GM12872 (cell line): ENCODE results near the gene HYAL2.

Source experiments
- TF ChIP-seq, protein P1 (sequence below): IDR thresholded peaks from 3 replicates; pipeline ENCODE4 v1.5.1; 2011; ENCODE audit warnings: low read depth, mild to moderate bottlenecking, low read length, moderate library complexity; ENCODE audit not compliant: insufficient read depth

HYAL2 gene

DNA sequence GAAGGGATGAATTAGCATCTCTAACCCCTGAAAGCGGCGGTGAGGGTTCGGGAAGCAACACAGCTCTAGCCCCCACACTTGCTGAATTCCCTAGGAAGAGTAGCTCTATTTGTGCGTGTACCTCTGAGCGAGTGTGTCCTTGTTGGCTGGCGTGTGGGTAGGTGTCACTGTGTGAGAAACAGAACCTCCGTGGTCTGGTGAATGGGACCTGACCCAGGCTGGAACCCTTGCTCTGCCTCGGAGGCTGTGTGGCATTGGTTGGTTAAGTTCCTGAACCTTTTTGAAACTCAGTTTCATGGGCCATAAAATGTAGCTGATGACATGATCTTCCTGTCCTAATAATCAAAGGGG lies 37.2 kb upstream of the HYAL2 start:
- TF ChIP-seq, protein P1, sequence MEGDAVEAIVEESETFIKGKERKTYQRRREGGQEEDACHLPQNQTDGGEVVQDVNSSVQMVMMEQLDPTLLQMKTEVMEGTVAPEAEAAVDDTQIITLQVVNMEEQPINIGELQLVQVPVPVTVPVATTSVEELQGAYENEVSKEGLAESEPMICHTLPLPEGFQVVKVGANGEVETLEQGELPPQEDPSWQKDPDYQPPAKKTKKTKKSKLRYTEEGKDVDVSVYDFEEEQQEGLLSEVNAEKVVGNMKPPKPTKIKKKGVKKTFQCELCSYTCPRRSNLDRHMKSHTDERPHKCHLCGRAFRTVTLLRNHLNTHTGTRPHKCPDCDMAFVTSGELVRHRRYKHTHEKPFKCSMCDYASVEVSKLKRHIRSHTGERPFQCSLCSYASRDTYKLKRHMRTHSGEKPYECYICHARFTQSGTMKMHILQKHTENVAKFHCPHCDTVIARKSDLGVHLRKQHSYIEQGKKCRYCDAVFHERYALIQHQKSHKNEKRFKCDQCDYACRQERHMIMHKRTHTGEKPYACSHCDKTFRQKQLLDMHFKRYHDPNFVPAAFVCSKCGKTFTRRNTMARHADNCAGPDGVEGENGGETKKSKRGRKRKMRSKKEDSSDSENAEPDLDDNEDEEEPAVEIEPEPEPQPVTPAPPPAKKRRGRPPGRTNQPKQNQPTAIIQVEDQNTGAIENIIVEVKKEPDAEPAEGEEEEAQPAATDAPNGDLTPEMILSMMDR = no peak

DNA sequence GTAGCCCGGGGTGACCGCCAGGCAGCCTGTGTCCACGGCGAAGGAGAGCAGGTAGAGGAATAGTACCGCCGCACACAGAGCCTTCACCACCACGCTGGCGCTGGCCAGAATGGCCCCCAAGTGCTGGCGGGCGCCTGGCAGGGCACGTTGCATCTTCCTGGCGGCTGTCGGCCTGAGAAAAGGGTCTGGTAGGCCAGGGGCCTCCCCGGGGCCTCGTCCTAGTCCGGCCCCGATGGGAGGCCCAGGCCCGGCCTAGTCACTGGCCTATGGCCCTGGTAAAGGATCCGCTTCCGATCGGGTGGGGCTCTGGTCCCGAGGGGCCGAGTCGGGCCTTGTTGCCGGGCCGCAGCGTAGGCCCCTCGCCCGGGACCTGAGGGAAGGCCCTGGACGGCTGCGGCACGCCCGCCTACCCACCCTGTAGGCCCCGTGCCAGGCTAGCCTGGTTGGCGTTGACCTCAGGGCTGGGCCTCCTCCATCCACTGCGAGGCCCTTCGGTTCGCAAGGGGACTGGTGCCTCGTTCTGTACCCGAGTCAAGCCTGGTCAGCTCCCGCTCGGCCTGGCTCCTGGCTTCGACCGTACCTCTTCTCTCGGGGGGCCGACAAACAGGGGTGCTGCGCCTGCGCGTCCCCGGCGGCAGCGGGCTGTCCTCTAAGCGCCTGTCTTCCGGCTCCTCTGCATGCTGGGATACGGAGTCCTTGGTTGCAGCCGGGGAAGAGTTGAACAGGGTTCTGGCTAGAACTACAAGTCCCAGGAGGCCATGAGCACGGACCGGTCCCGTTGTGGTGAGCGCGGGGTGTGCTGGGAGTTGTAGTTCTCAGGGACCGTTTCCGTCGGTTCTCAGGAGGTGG lies 36.6 kb upstream of the HYAL2 start, which contains the start of gene TMEM115:
Gene TMEM115, minus strand, starts transcription at position 611 of the 849 bp plus-strand sequence. Its CDS starts 458 bp downstream, at position 153.
- TF ChIP-seq, protein P1 = no peak

DNA sequence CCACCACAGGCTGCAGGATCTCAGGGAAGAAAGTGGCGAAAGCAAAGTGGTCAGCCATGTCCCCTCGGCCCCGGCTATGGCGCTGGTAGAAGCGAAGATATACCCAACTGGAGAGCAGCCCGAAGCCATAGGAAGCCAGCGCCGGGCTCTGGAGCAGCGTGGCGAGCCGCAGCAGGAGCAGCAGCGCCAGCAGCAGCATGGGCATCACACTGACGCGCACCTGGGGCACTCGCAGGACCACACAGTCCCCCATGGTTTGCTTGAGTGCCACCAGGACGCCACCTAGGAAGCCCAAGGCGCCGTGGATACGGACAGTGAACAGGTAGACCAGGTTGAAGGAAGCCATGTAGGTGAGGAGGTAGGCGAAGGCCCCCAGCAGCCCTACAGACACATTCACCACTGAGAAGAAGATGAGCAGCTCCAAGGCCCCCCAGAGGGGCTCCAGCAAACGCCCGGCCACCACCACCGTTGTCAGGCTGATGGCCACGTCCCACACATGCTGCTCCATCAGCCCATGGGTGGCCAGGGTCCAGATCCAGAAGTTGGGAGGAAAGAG lies 35.9 kb upstream of the HYAL2 start:
- TF ChIP-seq, protein P1 = no peak

DNA sequence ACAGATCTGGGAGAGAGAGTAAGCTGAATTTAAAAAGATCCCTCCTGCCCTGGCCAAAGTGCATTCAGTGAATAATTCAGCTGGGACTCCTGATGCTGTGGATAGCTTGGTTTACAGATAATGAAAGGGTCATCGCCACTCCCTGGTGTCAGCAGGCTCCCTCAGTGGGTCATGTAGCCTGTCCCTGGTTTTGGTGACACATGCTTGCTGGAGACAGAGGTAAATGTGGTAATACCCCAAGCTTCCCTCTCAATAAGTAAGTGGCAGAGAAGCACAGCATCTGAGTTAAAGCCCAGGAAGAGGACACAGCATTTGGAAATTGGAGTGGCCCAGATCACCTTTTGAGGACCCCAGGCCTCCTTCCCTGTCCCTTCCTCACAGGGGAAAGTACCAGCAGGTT lies 34.9 kb upstream of the HYAL2 start:
- TF ChIP-seq, protein P1 = no peak

DNA sequence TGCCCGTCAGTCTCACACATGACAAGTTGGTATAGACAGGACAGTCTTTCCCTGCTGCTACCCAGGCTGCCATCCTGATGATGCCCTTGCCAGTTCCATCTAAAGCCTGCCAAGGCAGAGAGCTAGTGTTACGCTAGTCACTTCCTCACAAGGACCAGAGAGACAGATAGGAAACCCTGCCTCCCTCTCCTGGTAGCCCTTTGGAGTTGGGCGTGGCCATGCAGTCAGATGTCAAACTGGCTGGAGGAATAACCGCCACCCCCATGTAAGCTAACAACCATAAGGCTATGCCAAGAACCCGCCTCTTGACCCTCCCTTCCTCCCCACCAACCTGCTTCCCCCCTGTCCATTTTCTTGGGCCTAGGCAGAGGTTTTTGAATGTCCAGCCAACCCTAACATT lies 34.0 kb upstream of the HYAL2 start:
- TF ChIP-seq, protein P1 = no peak

DNA sequence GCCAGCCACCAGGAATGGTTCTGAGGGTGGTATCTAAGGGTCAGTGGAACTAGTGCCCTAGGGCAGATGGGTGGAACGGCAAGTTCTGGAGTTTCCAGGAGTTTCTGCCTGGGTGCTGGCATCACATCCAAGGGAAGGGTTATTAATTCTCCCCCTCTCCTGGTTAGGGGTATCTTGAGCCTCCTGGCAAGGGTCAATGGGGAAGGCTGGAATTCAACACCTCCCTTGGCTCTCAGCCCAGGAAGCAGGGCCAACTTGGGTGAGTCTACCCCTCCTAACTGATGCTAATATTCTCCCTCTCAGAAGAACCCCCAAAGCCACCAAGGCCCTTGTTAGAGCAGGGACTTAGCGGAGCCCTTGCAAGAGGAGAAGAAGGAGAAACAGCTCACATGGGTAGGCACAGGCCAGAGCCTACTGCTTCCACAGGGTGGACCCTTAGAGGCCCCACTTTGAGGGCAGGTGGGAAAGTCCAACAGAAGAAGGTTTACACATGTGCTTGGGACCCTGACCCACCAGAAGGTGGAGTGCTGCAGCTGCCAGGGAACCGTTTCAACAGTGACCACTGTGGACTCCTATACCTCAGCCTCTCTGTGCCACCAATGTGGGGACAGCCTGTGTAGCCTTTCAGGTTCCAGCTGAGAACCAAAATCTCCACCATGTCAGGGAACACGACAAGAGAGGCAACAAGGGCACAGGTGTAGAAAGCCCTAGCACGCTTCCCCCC lies 33.4 kb upstream of the HYAL2 start:
- TF ChIP-seq, protein P1 = no peak

DNA sequence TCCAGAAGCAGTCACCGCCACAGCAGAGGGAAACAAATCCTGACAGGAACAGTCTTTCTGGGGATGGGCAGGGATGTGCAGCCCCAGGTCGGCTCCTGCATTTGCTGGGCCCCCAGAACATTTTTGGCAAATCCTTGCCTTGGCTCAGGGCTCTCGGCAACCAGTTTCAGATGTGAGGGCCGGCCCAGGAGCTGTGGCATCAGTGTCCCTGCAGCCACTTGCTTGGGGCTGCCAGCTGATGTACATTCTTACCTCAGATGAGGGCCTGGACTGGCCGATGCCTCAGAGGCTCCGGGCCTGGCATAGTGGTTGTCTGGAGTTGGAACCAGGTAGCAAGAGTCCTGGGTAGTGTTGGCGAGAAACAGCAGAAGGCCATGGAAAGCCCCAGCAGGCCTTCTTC lies 32.3 kb upstream of the HYAL2 start:
- TF ChIP-seq, protein P1 = no peak
